ENCODE data around the gene MCC.

Gene MCC

DNA sequence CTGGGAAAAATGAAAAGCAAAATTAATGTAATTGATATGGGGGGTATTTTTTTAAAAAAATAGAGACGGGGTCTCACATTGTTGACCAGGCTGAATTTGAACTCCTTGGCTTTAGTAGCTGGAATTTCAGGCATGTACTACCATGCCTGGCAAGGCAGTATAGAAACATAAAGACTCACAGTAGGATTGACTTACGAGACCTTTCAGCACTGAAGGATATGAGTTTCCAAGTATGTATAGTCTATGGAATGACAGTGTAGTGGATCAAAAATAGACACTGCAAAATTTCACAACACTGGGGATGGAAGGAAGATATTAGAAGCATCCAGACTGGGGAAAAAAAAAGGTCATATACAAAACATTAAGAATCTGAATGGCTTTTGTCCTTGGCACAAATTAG lies 504.9 kb downstream of the MCC start:
- no peak for TF ChIP-seq OSR1 (CRISPR knock-in tag; IDR thresholded peaks at IDR 0.05)
- ATAC-seq: no peak

DNA sequence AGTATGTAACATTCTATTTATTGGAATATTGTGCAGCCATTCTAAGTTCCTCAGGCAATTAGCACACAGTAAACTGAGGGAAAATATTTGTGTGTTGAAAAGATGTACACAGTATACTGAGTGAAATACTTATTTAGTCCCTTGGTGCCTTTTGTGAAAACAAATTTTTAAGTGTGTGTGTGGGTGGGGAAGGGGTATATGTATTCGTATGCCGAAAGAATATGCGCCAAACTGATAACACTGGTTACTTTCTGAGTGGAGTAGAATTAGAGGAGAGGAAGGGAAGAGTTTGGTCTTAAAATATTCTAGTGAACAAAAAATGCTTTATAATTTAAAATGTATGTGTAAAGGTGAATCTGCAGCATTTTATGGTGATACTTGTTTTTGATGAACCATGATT lies 508.5 kb downstream of the MCC start:
- ATAC-seq: no peak
- TF ChIP-seq TCF4 (CRISPR knock-in tag; IDR thresholded peaks at IDR 0.05; ENCODE audit: borderline replicate concordance) (no peak), BACH2 (CRISPR knock-in tag; IDR thresholded peaks at IDR 0.05; ENCODE audit: borderline replicate concordance) (no peak), ZNF70 (CRISPR knock-in tag; IDR thresholded peaks at IDR 0.05) (no peak), POU6F1 (CRISPR knock-in tag; IDR thresholded peaks at IDR 0.05; ENCODE audit: borderline replicate concordance, low read depth) (no peak), ESRRG (CRISPR knock-in tag; IDR thresholded peaks at IDR 0.05) (no peak), ZC3H10 (CRISPR knock-in tag; IDR thresholded peaks at IDR 0.05) (no peak), TSHZ2 (CRISPR knock-in tag; IDR thresholded peaks at IDR 0.05) (no peak), SNAI2 (CRISPR knock-in tag; IDR thresholded peaks at IDR 0.05) (no peak), ZFP30 (CRISPR knock-in tag; IDR thresholded peaks at IDR 0.05) (no peak), ZNF8 (CRISPR knock-in tag; IDR thresholded peaks at IDR 0.05) (no peak), ZFP3 (CRISPR knock-in tag; IDR thresholded peaks at IDR 0.05) (no peak), ZNF565 (CRISPR knock-in tag; conservative IDR thresholded peaks at IDR 0.05; ENCODE audit: low read depth) (no peak), TOX (CRISPR knock-in tag; IDR thresholded peaks at IDR 0.05; ENCODE audit: borderline replicate concordance) (no peak)
- TF ChIP-seq, protein P1, sequence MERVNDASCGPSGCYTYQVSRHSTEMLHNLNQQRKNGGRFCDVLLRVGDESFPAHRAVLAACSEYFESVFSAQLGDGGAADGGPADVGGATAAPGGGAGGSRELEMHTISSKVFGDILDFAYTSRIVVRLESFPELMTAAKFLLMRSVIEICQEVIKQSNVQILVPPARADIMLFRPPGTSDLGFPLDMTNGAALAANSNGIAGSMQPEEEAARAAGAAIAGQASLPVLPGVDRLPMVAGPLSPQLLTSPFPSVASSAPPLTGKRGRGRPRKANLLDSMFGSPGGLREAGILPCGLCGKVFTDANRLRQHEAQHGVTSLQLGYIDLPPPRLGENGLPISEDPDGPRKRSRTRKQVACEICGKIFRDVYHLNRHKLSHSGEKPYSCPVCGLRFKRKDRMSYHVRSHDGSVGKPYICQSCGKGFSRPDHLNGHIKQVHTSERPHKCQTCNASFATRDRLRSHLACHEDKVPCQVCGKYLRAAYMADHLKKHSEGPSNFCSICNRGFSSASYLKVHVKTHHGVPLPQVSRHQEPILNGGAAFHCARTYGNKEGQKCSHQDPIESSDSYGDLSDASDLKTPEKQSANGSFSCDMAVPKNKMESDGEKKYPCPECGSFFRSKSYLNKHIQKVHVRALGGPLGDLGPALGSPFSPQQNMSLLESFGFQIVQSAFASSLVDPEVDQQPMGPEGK (CRISPR knock-in tag; IDR thresholded peaks at IDR 0.05; ENCODE audit: borderline replicate concordance): no peak

GRCh38 chr5:112978836-112979235 lies 509.4 kb downstream of the MCC start:
- TF ChIP-seq PPARA (CRISPR knock-in tag; IDR thresholded peaks at IDR 0.05; ENCODE audit: borderline replicate concordance): no peak
- TF ChIP-seq ZNF565 (CRISPR knock-in tag; conservative IDR thresholded peaks at IDR 0.05; ENCODE audit: low read depth): no peak
- no peak for TF ChIP-seq RARB (CRISPR knock-in tag; IDR thresholded peaks at IDR 0.05)
- TF ChIP-seq, protein P2, sequence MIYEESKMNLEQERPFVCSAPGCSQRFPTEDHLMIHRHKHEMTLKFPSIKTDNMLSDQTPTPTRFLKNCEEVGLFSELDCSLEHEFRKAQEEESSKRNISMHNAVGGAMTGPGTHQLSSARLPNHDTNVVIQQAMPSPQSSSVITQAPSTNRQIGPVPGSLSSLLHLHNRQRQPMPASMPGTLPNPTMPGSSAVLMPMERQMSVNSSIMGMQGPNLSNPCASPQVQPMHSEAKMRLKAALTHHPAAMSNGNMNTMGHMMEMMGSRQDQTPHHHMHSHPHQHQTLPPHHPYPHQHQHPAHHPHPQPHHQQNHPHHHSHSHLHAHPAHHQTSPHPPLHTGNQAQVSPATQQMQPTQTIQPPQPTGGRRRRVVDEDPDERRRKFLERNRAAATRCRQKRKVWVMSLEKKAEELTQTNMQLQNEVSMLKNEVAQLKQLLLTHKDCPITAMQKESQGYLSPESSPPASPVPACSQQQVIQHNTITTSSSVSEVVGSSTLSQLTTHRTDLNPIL (CRISPR knock-in tag; IDR thresholded peaks at IDR 0.05; ENCODE audit: low read depth): no peak
- no peak for TF ChIP-seq ZFP30 (CRISPR knock-in tag; IDR thresholded peaks at IDR 0.05)
- TF ChIP-seq GLIS3 (CRISPR knock-in tag; IDR thresholded peaks at IDR 0.05): no peak
- TF ChIP-seq BACH2 (CRISPR knock-in tag; IDR thresholded peaks at IDR 0.05; ENCODE audit: borderline replicate concordance): no peak
- no peak for TF ChIP-seq ZNF70 (CRISPR knock-in tag; IDR thresholded peaks at IDR 0.05)
- no peak for TF ChIP-seq POU6F1 (CRISPR knock-in tag; IDR thresholded peaks at IDR 0.05; ENCODE audit: borderline replicate concordance, low read depth)
- no peak for TF ChIP-seq ZNF8 (CRISPR knock-in tag; IDR thresholded peaks at IDR 0.05)
- no peak for ATAC-seq

- peak; percentile 12 for ATAC-seq
- TF ChIP-seq ARNTL (CRISPR knock-in tag; IDR thresholded peaks at IDR 0.05; ENCODE audit: borderline replicate concordance, low read depth): no peak
These were observed 510.8 kb downstream of the MCC start for GRCh38 chr5:112977440-112977861.
